T47D (cell line): Measurements from ENCODE around the gene BRDT.
A peak's percentile ranks its signal among the peaks of the same experiment; 100 is the strongest.

ENCODE experiments used
- DNase-seq, 2 experiments: peaks; one replicate each; pipeline versions ENCODE4 v3.0.0 to v3.0.0-alpha.2; 2011 to 2012; ENCODE audit warnings: low read depth in 1 of 2, low spot score in 1 of 2
- JUND ChIP-seq: IDR thresholded peaks from 2 replicates; pipeline ENCODE4 v1.6.1; 2012; ENCODE audit warnings: low read depth
- in situ Hi-C: cut with HindIII; loops from 2 replicates; pipeline ENCODE4 v1.10.0; 2016; ENCODE audit warnings: low sequenced_read_pairs, low pct_unique_long_range_greater_than_20kb

The BRDT gene

DNA sequence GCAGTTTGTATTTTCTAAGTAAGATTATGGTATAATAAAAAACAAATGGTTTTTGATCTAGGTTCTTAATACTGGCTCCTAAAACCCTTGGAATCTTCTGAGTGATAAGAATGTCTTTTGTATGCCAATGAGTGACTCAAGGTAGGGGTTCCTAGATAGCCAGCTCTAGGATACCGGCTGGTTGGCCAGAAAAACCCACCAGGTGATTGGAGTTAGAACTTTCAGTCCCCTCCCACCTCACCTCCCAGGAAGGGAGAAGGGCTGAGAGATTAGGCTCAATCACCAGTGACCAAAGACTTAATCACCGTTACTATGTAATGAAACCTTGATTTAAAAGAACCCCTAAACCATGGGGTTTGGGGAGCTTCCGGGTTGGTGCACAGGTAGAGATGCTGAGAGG is 8.7 kb upstream of the BRDT start:
- TF ChIP-seq JUND: no peak
- no peak for DNase-seq
- in situ Hi-C loops: no loop called here

DNA sequence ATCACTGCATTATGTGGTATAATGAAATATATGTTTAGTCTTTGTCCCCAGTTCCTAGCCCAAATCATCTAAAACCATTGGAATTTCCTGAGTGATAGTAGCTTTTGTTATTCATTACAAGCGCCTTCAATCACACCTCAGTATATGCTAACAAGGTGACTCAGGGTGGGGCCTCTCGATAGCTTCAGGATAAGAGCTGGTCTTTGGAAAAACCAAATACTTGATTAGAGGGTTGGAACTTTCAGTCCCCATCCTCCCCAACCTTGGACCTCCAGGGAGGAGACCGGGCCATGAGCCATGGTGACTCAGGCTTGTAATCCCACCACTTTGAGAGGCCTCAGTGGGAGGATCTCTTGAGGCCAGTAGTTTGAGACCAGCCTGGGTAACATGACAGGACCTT is 5.1 kb upstream of the BRDT start:
- DNase-seq: no peak
- TF ChIP-seq JUND: no peak
- in situ Hi-C loops: no loop called here

- no peak for DNase-seq
- in situ Hi-C loops: no loop called here
- TF ChIP-seq JUND: no peak
These were observed 1.1 kb upstream of the BRDT start for GRCh38 chr1:91948097-91948496.

DNA sequence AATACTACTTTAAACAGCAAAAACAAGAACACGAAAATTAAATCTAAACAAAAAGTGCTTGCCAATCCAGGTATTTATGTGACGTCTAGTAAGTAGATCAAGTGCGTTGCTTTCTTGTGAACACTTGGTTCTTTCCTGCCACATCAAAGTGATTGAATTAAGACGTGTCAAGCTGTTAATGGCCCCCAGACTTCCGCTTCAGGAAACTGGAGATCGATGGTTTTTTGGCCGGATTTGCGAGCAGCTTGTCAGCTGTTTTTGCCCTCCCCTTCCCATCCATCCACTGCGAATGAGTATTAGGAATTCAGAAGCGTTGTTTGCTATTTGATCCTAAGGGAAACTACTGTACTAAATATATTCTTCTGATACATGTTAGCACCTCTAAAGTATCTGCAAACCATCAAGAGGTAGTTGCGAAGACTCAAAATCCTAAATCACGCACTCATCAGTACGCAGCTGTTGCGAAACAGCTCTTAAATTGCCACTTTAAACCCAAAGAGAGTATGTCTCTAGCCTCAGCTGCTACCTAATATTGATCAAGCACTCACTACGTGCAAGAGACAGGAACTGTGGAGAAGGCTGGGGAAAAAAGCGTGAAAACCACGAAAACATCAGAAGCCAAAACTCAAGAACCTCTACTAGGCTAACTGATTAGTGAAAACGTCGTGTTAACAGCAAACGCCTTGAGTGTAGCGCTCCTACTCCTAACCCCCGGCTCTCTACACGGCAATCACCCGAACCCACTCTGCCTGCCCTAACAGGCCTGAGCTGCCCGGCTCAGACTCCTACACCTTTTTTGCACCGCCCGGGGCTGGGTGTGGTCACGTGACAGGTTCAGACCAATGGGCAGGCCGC is 473 bp upstream of the BRDT start:
- no peak for DNase-seq
- in situ Hi-C loops: no loop called here
- TF ChIP-seq JUND: no peak

DNA sequence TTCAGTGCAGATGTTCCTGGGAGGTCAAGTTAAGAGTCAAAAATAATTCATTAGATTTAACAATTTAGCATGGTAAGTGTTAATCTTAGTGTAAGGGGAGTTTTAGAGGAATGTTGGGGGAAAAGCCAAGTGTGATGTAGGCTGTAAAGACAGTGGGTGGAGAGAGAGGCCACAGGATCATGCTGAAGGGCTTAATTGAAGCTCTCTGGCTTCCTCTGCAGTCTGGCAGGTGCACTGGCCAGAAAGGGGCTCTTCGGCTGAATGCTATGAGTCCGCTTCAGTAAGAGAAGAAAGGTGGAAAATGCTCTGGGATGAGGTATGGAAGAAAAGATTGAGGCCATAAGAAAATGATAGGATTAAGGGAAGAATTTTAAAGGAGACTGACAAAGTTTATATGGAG is 3.0 kb downstream of the BRDT start:
- in situ Hi-C loops: no loop called here
- DNase-seq: no peak
- TF ChIP-seq JUND: no peak

- DNase-seq: peak in 1 of 2 experiments; percentile 70
- in situ Hi-C loops: no loop called here
- no peak; the same call in 1 of the 2 replicates for TF ChIP-seq JUND
These were observed 9.7 kb downstream of the BRDT start for GRCh38 chr1:91958926-91959325.

GRCh38 chr1:91968334-91968733 is 19.1 kb downstream of the BRDT start:
- DNase-seq: no peak
- in situ Hi-C loops: no loop called here
- no peak for TF ChIP-seq JUND

DNA sequence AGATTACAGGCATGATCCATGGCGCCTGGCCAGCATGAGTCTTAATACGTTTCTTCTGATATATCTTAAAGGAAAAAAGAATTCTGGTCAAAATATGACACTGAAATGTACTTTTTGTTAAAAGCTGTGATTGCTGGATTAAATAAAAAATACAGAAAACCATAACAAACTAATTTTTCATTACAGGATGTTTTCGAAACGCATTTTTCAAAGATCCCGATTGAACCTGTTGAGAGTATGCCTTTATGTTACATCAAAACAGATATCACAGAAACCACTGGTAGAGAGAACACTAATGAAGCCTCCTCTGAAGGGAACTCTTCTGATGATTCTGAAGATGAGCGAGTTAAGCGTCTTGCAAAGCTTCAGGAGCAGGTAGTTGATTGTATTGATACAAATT is 30.2 kb downstream of the BRDT start:
- no peak for TF ChIP-seq JUND
- in situ Hi-C loops: no loop called here
- no peak for DNase-seq

DNA sequence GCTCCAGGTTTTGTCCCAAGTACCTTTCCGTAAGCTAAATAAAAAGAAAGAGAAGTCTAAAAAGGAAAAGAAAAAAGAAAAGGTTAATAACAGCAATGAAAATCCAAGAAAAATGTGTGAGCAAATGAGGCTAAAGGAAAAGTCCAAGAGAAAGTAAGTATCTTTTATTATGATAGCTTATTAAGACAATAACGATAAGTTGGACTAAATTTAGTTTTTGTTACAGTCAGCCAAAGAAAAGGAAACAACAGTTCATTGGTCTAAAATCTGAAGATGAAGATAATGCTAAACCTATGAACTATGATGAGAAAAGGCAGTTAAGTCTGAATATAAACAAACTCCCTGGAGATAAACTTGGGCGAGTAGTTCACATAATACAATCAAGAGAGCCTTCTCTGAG is 31.5 kb downstream of the BRDT start:
- in situ Hi-C loops: no loop called here
- TF ChIP-seq JUND: no peak
- DNase-seq: no peak

DNA sequence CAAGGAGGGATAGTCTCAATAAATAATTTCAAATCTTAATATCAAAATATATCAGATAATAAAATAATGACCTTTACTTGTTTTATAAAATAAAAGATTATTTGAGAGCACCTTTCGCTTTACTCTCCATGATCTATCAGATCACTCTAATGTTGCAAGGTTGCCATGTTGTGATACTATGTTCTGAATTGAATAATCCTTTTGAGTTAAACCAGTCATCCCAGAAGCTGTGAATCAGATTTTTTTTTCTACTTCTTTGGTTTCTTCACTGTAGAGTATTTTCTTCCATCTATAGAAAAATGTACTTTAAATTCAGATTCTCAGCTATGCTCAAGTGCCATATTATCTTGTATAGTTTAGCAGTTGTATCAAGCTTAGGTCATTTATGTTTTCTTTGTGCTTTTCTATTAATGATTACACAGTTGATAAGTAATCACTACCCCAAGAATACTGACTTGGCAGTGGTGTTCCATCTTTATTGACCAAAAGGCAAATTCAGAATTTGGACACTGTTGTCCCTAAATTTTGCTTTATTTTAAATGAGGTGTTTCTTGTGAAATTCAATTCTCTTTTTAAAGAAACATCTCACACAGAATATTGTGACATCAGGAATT is 32.9 kb downstream of the BRDT start:
- TF ChIP-seq JUND: no peak
- DNase-seq: no peak
- in situ Hi-C loops: no loop called here

DNA sequence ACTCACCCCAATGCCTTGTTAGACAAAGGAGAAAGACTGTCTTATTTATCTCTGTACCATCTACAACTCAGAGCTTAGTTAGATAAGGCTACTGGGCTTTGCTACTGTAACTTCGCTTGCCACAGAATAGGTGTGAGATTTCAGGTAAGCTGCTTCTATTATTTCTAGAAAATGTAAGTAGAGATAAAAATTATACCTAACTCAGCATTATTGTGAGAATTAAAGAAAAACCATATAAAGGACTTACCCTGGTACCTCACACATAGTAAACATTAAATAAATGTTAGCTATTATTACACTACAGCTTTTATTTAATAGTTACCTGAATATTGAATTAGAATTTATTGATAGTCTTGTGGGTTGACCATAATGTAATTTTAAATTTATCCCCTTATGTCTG is 44.1 kb downstream of the BRDT start:
- DNase-seq: no peak
- in situ Hi-C loops: no loop called here
- TF ChIP-seq JUND: no peak

DNA sequence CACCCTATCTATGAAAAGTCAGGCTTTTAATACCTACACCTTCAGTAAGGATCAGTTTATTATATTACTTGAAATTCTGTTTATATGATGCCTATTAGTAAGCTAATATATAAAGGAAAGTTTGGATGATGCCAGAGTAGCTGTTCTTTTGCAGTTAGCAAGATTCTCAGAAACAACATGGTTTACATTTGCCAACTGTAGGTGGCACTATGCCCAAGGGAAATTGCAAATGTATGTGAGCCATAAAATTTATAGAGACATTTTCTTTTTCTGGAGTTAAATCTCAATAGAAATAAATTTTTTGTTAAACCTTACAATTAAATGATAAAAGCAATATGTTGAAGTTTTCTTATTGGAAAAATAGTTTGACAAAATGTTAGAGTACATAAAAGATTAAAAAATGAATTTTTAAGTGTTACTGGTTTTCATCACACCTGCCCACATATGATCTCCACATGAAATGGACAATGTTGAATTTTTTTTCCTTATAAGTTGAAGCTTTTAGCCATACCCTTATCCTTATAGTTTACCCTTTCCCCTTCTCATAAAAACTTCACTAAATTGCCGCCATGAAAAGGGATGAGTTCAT is 48.5 kb downstream of the BRDT start:
- in situ Hi-C loops: no loop called here
- no peak for TF ChIP-seq JUND
- peak in 1 of 2 experiments; percentile 66 for DNase-seq

GRCh38 chr1:92004129-92004528 is 54.9 kb downstream of the BRDT start:
- in situ Hi-C loops: no loop called here
- TF ChIP-seq JUND: no peak
- DNase-seq: peak in 1 of 2 experiments; percentile 9
